PC-9 (cell line): Measurements from ENCODE around the gene GMPPA. TPM values are rescaled to one million over a fixed set of nuclear protein-coding genes. Genes with fewer than 3 reads are reported as not detected.

ENCODE experiments used
- BruUV-seq: library from RNA; stranded (reverse); fragments of 400-500 nt; replicated peaks from 2 replicates; lab custom pipeline; 2021; lab: Mats Ljungman, UMichigan
- CTCF ChIA-PET: fragments of 300-600 bp; sonication (Branson Sonifier 250); formaldehyde crosslinking; loops from one replicate; lab custom pipeline; 2022; ENCODE audit warnings: antibody characterized with exemption; lab: Charles Lee
- POLR2A ChIA-PET: fragments of 300-600 bp; sonication (Branson Sonifier 250); formaldehyde crosslinking; loops from one replicate; lab custom pipeline; 2022; ENCODE audit warnings: antibody characterized with exemption; ENCODE audit not compliant: unreplicated experiment; lab: Charles Lee
- DNase-seq, 2 experiments: peaks; one replicate each; pipeline versions ENCODE4 v3.0.0 to v3.0.0-alpha.2; 2015 to 2022; ENCODE audit warnings: mixed read lengths in 1 of 2
- H2AFZ ChIP-seq: fragments of 200-600 bp; sonication (generic); 2 replicates; pipeline ENCODE4 v1.8.1; 2017; ENCODE audit warnings: antibody characterized with exemption
- H3F3A ChIP-seq: fragments of 200-600 bp; sonication (generic); 2 replicates; pipeline ENCODE4 v1.8.1; 2017; ENCODE audit warnings: antibody characterized with exemption, mild to moderate bottlenecking, low read depth; ENCODE audit not compliant: insufficient read depth
- H3K27ac ChIP-seq: fragments of 200-600 bp; sonication (generic); 2 replicates; pipeline ENCODE4 v1.6.1; 2016; ENCODE audit warnings: mixed run types
- H3K27me3 ChIP-seq: fragments of 200-600 bp; sonication (generic); 2 replicates; pipeline ENCODE4 v1.6.1; 2016; ENCODE audit warnings: low read depth, mixed run types; ENCODE audit not compliant: insufficient read depth
- H3K36me3 ChIP-seq: fragments of 200-600 bp; sonication (generic); 2 replicates; pipeline ENCODE4 v1.6.1; 2016; ENCODE audit warnings: low read depth, mixed run types
- H3K4me1 ChIP-seq: fragments of 200-600 bp; sonication (generic); replicated peaks from 2 replicates; pipeline ENCODE4 v1.6.1; 2016; ENCODE audit warnings: mixed run types; ENCODE audit not compliant: insufficient read depth
- H3K4me2 ChIP-seq: fragments of 200-600 bp; sonication (generic); 2 replicates; pipeline ENCODE4 v1.6.1; 2017; ENCODE audit warnings: mixed run types
- H3K4me3 ChIP-seq: fragments of 200-600 bp; sonication (generic); 2 replicates; pipeline ENCODE4 v1.6.1; 2016; ENCODE audit warnings: mixed run types
- H3K79me2 ChIP-seq: fragments of 200-600 bp; sonication (generic); 2 replicates; pipeline ENCODE4 v1.6.1; 2017; ENCODE audit warnings: low read depth, mixed run types
- H3K9me2 ChIP-seq: fragments of 200-600 bp; sonication (generic); 2 replicates; pipeline ENCODE4 v1.8.1; 2017; ENCODE audit warnings: mild to moderate bottlenecking; ENCODE audit not compliant: insufficient read depth
- H3K9me3 ChIP-seq: fragments of 200-600 bp; sonication (generic); 2 replicates; pipeline ENCODE4 v1.8.1; 2016; ENCODE audit warnings: low read depth; ENCODE audit not compliant: insufficient read depth
- H4K20me1 ChIP-seq: fragments of 200-600 bp; sonication (generic); 2 replicates; pipeline ENCODE4 v1.8.1; 2017; ENCODE audit not compliant: insufficient read depth
- EZH2 ChIP-seq: fragments of 200-600 bp; sonication (generic); IDR thresholded peaks from 2 replicates; pipeline ENCODE4 v1.8.0; 2017; ENCODE audit warnings: antibody characterized with exemption, low read depth
- intact Hi-C: fragments of 100-400 bp; cut with micrococcal nuclease; formaldehyde crosslinking; loops from one replicate; pipeline ENCODE4 v1.10.0; 2022; ENCODE audit not compliant: unreplicated experiment
- microRNA-seq: library from miRNA; unstranded; fragments of <30 nt; microRNA quantifications from one replicate; pipeline ENCODE4 v1.2.0, GENCODE V29; 2021; ENCODE audit warnings: borderline number of aligned reads, borderline replicate concordance
- total RNA-seq: library from RNA; stranded (reverse); gene quantifications from 2 replicates; pipeline ENCODE4 v1.2.3, GENCODE V29; 2021
- TF ChIP-seq, protein P1 (sequence below): fragments of 200-600 bp; sonication (generic); conservative IDR thresholded peaks from 2 replicates; pipeline ENCODE4 v1.6.1; 2017; ENCODE audit warnings: mixed run types, antibody characterized with exemption, mild to moderate bottlenecking, moderate library complexity

Gene GMPPA
- total RNA-seq, 1 experiment from 2014 or later, result 57.2 TPM

DNA sequence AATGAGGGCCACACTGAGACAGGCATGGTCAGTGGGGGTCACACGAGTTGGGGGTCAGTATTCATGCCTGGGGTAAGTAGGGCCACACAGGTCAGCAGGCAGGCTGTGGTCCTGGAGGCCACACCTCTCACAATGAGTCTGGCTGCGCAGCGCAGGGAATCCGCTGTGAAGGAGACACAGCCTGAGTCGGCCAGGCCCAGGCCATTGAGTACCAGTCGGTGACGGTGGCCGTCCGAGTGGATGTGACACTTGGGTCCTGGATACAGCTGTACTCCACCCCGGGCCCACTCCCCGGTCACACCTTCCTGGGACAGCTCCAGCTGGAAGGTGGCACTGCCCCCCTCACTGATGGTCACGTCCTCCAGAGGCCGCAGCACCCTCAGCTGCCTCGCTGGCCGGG lies 55.7 kb downstream of the GMPPA start:
- no peaks in the 10 kb centered on the region for H3K9me2 ChIP-seq
- no peak overlapping the region for H3K4me2 ChIP-seq
- H3K27me3 ChIP-seq, result no peaks in the 10 kb centered on the region
- ChIA-PET POLR2A (no interaction called here), CTCF (interaction anchor here (0.7 kb wide), 1 partner anchor 11 kb away, joined by 4 read pairs; no protein-coding TSS in a partner anchor)
- no peaks in the 10 kb centered on the region for H3F3A ChIP-seq
- no peaks in the 10 kb centered on the region for H3K36me3 ChIP-seq
- H3K27ac ChIP-seq, result no peak overlapping the region
- no peak for DNase-seq
- TF ChIP-seq, protein P1, sequence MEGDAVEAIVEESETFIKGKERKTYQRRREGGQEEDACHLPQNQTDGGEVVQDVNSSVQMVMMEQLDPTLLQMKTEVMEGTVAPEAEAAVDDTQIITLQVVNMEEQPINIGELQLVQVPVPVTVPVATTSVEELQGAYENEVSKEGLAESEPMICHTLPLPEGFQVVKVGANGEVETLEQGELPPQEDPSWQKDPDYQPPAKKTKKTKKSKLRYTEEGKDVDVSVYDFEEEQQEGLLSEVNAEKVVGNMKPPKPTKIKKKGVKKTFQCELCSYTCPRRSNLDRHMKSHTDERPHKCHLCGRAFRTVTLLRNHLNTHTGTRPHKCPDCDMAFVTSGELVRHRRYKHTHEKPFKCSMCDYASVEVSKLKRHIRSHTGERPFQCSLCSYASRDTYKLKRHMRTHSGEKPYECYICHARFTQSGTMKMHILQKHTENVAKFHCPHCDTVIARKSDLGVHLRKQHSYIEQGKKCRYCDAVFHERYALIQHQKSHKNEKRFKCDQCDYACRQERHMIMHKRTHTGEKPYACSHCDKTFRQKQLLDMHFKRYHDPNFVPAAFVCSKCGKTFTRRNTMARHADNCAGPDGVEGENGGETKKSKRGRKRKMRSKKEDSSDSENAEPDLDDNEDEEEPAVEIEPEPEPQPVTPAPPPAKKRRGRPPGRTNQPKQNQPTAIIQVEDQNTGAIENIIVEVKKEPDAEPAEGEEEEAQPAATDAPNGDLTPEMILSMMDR, result no peak
- no peak for TF ChIP-seq EZH2
- no peaks in the 10 kb centered on the region for H3K4me1 ChIP-seq
- H3K4me3 ChIP-seq, result no peak overlapping the region
- no peak overlapping the region for H2AFZ ChIP-seq
- no peaks in the 10 kb centered on the region for H4K20me1 ChIP-seq
- no peaks in the 10 kb centered on the region for H3K79me2 ChIP-seq
- intact Hi-C loops, result no loop called here
- no TSS peak for BruUV-seq
- no peaks in the 10 kb centered on the region for H3K9me3 ChIP-seq

DNA sequence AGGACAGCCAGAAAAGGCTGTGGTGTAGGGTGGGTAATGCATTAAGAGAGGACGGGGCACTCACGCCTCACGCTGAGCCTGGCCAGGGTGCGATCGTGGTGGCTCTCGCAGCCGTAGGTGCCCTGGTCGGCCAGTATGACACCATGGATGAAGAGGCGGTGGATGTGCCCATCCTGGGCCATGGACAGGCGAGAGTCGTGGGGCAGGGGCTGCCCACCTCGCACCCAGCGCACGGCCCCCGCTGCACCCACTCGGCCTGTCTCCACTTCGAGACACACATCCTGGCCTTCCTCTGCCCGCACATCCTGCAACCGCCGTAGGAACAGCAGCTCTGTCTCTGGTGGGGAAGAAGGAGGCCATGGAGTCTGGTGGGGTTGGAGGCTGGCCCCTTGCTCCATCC lies 57.3 kb downstream of the GMPPA start:
- ChIA-PET POLR2A (no interaction called here), CTCF (interaction anchor here (0.6 kb wide), 1 partner anchor 75 kb away, joined by 6 read pairs; no protein-coding TSS in a partner anchor)
- Histone ChIP-seq H3K4me3 (no peak overlapping the region), H4K20me1 (no peaks in the 10 kb centered on the region), H3K27me3 (no peaks in the 10 kb centered on the region), H3F3A (no peaks in the 10 kb centered on the region), H3K4me1 (no peaks in the 10 kb centered on the region), H3K4me2 (no peak overlapping the region), H3K36me3 (no peaks in the 10 kb centered on the region), H3K9me3 (no peaks in the 10 kb centered on the region), H3K79me2 (no peaks in the 10 kb centered on the region), H3K27ac (no peak overlapping the region), H3K9me2 (no peaks in the 10 kb centered on the region), H2AFZ (no peak overlapping the region)
- intact Hi-C loops, result no loop called here
- BruUV-seq, result no TSS peak
- DNase-seq, result no peak
- no peak for TF ChIP-seq EZH2

DNA sequence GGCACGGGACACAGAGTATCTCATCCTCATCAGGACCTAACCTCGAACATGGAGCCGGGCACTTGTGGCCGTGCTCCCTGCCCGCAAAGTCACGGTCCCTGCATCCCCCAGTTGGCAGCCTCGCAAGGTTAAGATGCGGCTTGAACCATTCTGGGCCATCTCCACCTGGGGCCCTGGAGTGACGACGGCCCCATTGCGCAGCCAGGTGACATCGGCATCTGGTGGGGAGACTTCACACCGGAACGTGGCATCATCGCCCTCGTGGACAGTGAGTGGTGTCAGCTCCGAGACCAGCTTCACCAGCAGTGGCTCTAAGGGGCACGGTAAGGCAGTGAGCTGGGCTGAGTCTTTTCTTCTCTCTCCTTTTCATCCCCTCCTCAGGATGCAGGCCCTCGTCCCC lies 57.7 kb downstream of the GMPPA start:
- POLR2A ChIA-PET, result interaction anchor here (0.6 to 0.9 kb wide), 2 partner anchors 92 to 140 kb away, joined by 3 to 17 read pairs; no protein-coding TSS in a partner anchor
- Histone ChIP-seq H3K36me3 (no peaks in the 10 kb centered on the region), H3K4me2 (no peak overlapping the region), H3K9me2 (no peaks in the 10 kb centered on the region), H3K27me3 (no peaks in the 10 kb centered on the region), H3F3A (no peaks in the 10 kb centered on the region), H3K9me3 (no peaks in the 10 kb centered on the region), H3K27ac (no peak overlapping the region), H3K79me2 (no peaks in the 10 kb centered on the region), H4K20me1 (no peaks in the 10 kb centered on the region), H2AFZ (no peak overlapping the region), H3K4me3 (no peak overlapping the region), H3K4me1 (no peaks in the 10 kb centered on the region)
- intact Hi-C loops, result no loop called here
- DNase-seq, result no peak
- TF ChIP-seq, protein P1, result no peak
- no peak for TF ChIP-seq EZH2
- no TSS peak for BruUV-seq
- CTCF ChIA-PET, result no interaction called here

Small RNA genes within 50 kb of the gene (microRNA-seq; reads per million reads assigned to microRNA genes)
- gene MIR3132, result not detected

Other genes starting within 250 kb of the GMPPA start
- not detected in 2 replicates for gene TUBA4B, start 245.6 kb upstream of the GMPPA start, total RNA-seq
- gene TUBA4A, start 245.0 kb upstream of the GMPPA start, total RNA-seq, result 118 and 157 TPM in 2 replicates
- gene DNAJB2, start 219.5 kb upstream of the GMPPA start, total RNA-seq, result 38.5 and 47.5 TPM in 2 replicates
- not detected in 2 replicates for gene PTPRN, start 189.5 kb upstream of the GMPPA start, total RNA-seq
- gene RESP18, start 166.1 kb upstream of the GMPPA start, total RNA-seq, result not detected in 2 replicates
- 99.1 and 107 TPM in 2 replicates for gene DNPEP, start 111.0 kb upstream of the GMPPA start, total RNA-seq
- 0.60 TPM in 1 of 2 replicates, not detected in the other for gene DES, start 80.5 kb upstream of the GMPPA start, total RNA-seq
- gene SPEG, start 64.0 kb upstream of the GMPPA start, total RNA-seq, result 46.8 and 55.8 TPM in 2 replicates
- 0.22 and 0.30 TPM in 2 replicates for gene ASIC4, start 15.6 kb downstream of the GMPPA start, total RNA-seq
- gene CHPF, start 44.9 kb downstream of the GMPPA start, total RNA-seq, result 78.2 and 89.7 TPM in 2 replicates
- gene TMEM198, start 45.1 kb downstream of the GMPPA start, total RNA-seq, result 3.6 and 5.8 TPM in 2 replicates
- 110 and 161 TPM in 2 replicates for gene OBSL1, start 72.6 kb downstream of the GMPPA start, total RNA-seq
- 5.2 and 9.1 TPM in 2 replicates for gene INHA, start 73.4 kb downstream of the GMPPA start, total RNA-seq
- gene STK11IP, start 99.0 kb downstream of the GMPPA start, total RNA-seq, result 40.6 and 42.5 TPM in 2 replicates
- 7.3 and 9.0 TPM in 2 replicates for gene SLC4A3, start 128.7 kb downstream of the GMPPA start, total RNA-seq